ENCODE data around the gene MAGI2.

DNA sequence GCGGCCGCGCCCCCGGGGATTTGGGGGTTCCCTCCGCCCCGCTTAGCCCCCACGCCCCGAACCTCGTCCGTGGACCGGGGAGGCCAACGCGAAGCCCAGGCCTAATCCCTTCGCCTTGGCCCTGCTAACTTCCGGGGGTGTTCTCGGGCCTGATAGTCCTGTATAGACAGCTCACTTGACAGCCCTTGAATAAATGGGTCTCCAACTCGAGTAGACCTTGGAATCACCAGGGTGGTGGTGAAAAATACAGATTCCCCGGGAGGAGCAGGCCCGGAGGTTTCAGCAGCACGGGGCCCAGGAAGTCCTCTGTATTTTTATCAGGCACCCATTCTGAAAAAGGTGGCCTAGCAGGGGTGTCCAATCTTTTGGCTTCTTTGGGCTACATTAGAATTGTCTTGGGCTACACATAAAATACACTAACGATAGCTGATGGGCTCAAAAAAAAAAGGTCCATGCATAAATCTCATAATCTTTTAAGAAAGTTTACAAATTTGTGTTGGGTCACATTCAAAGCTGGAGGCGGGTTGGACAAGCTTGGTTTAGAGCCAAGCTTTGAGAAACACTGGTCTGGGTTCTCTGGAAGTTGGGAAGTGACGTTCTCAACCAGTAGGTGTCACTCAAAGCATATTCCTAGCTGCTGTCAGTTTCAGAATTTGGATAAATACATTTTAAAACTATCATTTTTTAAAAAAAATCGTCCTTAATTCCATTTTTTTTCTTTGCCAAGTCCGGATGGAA, 1433.2 kb downstream of the MAGI2 start:
- TF ChIP-seq CTCF (IDR thresholded peaks at IDR 0.05; ENCODE audit: low read depth, low read length, missing input control) (peak; percentile 71), RXRA (IDR thresholded peaks at IDR 0.05) (no peak), TAF1 (conservative IDR thresholded peaks at IDR 0.05) (no peak), JUND (IDR thresholded peaks at IDR 0.05) (no peak), GABPA (IDR thresholded peaks at IDR 0.05 in 1 of 2, conservative IDR thresholded peaks at IDR 0.05 in 1 of 2) (peak in 1 of 2 donors; percentile 21), SP1 (IDR thresholded peaks at IDR 0.05) (no peak), NR2F2 (IDR thresholded peaks at IDR 0.05) (no peak), EGR1 (IDR thresholded peaks at IDR 0.05; ENCODE audit: low read depth in 2 of 2) (no peak)

All from liver (tissue), 3 donors.